Measurements from ENCODE around the gene CCDC8.
"Not testable (repeated sequence)": the region's sequence is repeated elsewhere in the genome, so short reads cannot be mapped to it uniquely, and the experiment has no call there.

CCDC8 gene

DNA sequence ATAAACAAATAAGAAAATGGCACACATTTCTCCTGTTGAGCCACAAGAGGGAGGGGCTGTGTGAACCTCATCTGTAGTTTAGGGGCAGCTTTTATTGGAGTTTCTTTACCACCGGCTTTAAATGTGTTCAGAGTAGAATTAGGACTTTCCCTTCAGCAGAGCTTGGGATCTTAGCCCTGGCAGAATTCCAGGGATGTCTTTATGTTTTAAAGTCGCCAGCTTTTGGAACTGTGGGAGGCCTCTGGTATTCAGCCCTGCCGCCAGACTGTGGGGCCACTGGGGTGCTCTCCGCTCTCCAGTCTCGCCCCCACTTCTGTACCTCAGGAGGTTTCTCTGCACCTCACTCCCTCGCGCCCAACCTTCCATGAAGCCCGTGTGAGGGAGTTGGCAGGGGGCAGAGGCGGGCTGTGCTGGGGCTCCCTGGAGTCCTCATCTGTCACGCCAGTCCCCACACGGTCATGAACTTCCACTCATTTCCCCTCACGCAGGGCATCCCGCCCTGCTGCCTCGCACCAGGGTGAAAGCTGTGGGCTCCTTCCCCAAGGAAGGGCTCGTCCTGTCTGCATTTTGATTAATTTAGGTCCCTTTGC lies 31.5 kb downstream of the CCDC8 start:
- no peak overlapping the region for H3K4me3 ChIP-seq (ENCODE audit: control insufficient read depth, low read depth, low read length)
- TF ChIP-seq, protein P1, sequence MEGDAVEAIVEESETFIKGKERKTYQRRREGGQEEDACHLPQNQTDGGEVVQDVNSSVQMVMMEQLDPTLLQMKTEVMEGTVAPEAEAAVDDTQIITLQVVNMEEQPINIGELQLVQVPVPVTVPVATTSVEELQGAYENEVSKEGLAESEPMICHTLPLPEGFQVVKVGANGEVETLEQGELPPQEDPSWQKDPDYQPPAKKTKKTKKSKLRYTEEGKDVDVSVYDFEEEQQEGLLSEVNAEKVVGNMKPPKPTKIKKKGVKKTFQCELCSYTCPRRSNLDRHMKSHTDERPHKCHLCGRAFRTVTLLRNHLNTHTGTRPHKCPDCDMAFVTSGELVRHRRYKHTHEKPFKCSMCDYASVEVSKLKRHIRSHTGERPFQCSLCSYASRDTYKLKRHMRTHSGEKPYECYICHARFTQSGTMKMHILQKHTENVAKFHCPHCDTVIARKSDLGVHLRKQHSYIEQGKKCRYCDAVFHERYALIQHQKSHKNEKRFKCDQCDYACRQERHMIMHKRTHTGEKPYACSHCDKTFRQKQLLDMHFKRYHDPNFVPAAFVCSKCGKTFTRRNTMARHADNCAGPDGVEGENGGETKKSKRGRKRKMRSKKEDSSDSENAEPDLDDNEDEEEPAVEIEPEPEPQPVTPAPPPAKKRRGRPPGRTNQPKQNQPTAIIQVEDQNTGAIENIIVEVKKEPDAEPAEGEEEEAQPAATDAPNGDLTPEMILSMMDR (IDR thresholded peaks at IDR 0.05; ENCODE audit: control insufficient read depth, insufficient read depth, low read depth, low read length, missing control alignments), result no peak
- no peak for DNase-seq (ENCODE audit: low read depth)

GRCh38 chr19:46381346-46381745 lies 32.0 kb downstream of the CCDC8 start:
- no peak for DNase-seq (ENCODE audit: low read depth)
- TF ChIP-seq, protein P1 (IDR thresholded peaks at IDR 0.05; ENCODE audit: control insufficient read depth, insufficient read depth, low read depth, low read length, missing control alignments), result no peak
- no peak overlapping the region for H3K4me3 ChIP-seq (ENCODE audit: control insufficient read depth, low read depth, low read length)

GRCh38 chr19:46380690-46381089 lies 32.7 kb downstream of the CCDC8 start:
- no peak overlapping the region for H3K4me3 ChIP-seq (ENCODE audit: control insufficient read depth, low read depth, low read length)
- DNase-seq (ENCODE audit: low read depth), result no peak
- TF ChIP-seq, protein P1 (IDR thresholded peaks at IDR 0.05; ENCODE audit: control insufficient read depth, insufficient read depth, low read depth, low read length, missing control alignments), result no peak

GRCh38 chr19:46378268-46378667 lies 35.1 kb downstream of the CCDC8 start:
- H3K4me3 ChIP-seq (ENCODE audit: control insufficient read depth, low read depth, low read length), result no peak overlapping the region
- DNase-seq (ENCODE audit: low read depth), result peak; percentile 93
- TF ChIP-seq, protein P1 (IDR thresholded peaks at IDR 0.05; ENCODE audit: control insufficient read depth, insufficient read depth, low read depth, low read length, missing control alignments), result no peak

DNA sequence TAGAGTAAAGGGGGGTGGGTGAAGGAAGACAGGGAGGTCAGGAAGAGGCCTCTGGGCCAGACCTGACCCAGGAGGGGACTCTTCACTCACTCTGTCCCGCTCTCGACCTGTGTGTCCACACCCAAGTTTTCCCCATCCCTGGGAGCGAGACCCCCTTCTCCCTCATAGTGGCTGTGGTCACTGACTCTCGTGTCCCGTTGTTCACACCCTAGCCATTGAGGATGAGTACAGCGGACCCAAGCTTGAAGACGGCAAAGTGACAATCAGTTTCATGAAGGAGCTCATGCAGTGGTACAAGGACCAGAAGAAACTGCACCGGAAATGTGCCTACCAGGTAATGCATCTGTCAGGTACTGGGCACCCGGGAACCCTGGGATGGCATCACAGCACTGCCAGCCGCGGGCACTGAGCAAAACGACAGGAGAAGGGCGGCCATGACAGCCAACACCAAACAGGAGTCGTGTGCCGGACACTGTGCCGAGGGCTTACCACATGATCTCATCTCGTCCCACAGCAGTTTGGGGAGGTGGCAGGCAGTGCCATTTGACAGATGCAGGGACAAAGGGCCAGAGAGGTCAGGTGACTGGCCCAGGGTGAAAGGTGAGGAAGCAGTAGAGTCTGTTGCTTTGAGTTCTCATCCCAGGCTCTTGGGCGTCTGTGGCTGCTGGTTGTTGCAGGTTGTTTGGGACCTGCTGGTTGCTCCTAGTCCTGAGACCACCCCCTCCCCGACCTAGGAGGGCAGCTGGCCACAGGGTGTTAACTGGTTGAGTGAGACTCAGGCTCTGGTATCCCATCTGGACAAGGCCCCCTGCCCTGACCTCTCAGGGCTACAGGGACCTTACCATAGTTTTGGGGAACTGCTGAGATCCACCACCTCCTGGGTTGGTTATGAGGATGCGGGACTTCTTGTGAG lies 36.9 kb downstream of the CCDC8 start:
- no peak for DNase-seq (ENCODE audit: low read depth)
- no peak overlapping the region for H3K4me3 ChIP-seq (ENCODE audit: control insufficient read depth, low read depth, low read length)
- TF ChIP-seq, protein P1 (IDR thresholded peaks at IDR 0.05; ENCODE audit: control insufficient read depth, insufficient read depth, low read depth, low read length, missing control alignments), result no peak

DNA sequence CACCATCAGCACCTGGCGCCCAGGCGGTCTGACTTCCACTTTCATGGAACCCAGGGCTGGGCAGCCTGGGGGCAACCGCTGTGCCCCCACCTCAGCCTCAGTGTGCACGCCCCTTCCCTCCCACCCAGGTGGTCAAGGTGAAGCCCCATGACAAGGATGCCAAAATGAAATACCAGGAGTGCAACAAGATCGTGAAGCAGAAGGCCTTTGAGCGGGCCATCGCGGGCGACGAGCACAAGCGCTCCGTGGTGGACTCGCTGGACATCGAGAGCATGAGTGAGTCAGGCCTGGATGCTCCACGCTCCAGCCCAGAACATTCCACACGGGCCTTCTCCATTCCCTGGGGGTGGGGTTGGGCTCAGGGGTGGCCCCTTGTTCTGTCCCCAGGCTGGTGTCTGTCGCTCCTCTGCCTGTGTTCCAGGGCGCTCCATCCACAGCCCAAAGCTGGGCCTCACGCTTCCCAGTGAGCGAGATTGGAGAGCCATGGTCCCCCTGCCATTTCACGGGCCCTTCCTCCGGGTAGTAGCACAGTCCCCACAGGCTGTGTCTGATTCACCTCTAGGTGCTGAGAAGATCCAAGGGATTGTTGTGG lies 37.8 kb downstream of the CCDC8 start:
- DNase-seq (ENCODE audit: low read depth), result not testable (repeated sequence)

More for the DNA sequence above, 37.8 kb downstream of the CCDC8 start:
- H3K4me3 ChIP-seq (ENCODE audit: control insufficient read depth, low read depth, low read length), result not testable (repeated sequence)
